Effector memory CD4-positive, alpha-beta T cell (primary cell): Measurements from ENCODE around the gene SERPINA4.
"Not testable (repeated sequence)": the region's sequence is repeated elsewhere in the genome, so short reads cannot be mapped to it uniquely, and the experiment has no call there.

Experiments
- DNase-seq, 3 donors: peaks; one replicate each; pipeline ENCODE4 v3.0.0-alpha.2; 2020
- H3K27ac ChIP-seq: 2 replicates; pipeline ENCODE4 v1.7.0; 2013; ENCODE audit warnings: mild to moderate bottlenecking, low read length, moderate library complexity; ENCODE audit not compliant: insufficient read depth, poor library complexity, severe bottlenecking
- H3K27me3 ChIP-seq: replicated peaks from 2 replicates; pipeline ENCODE4 v1.7.0; 2013; ENCODE audit warnings: mild to moderate bottlenecking, low read length; ENCODE audit not compliant: insufficient read depth, control insufficient read depth, poor library complexity, severe bottlenecking
- H3K36me3 ChIP-seq: 2 replicates; pipeline ENCODE4 v1.7.0; 2013; ENCODE audit warnings: mild to moderate bottlenecking, low read length, moderate library complexity; ENCODE audit not compliant: control insufficient read depth, insufficient read depth
- H3K4me1 ChIP-seq: 2 replicates; pipeline ENCODE4 v1.7.0; 2013; ENCODE audit warnings: low read length, mild to moderate bottlenecking; ENCODE audit not compliant: control insufficient read depth, insufficient read depth, poor library complexity, severe bottlenecking
- H3K4me3 ChIP-seq: 2 replicates; pipeline ENCODE4 v1.7.0; 2013; ENCODE audit warnings: low read length, low read depth, mild to moderate bottlenecking; ENCODE audit not compliant: insufficient read depth, poor library complexity, severe bottlenecking
- H3K9me3 ChIP-seq: 2 replicates; pipeline ENCODE4 v1.7.0; 2013; ENCODE audit warnings: mild to moderate bottlenecking, low read length, moderate library complexity; ENCODE audit not compliant: control insufficient read depth

Gene SERPINA4

GRCh38 chr14:94573475-94574277, 12.4 kb downstream of the SERPINA4 start:
- DNase-seq: no peak
- Histone ChIP-seq H3K27me3 (no peaks in the 10 kb centered on the region), H3K27ac (no peak overlapping the region), H3K9me3 (no peaks in the 10 kb centered on the region), H3K4me3 (no peak overlapping the region), H3K4me1 (no peaks in the 10 kb centered on the region), H3K36me3 (no peaks in the 10 kb centered on the region)

DNA sequence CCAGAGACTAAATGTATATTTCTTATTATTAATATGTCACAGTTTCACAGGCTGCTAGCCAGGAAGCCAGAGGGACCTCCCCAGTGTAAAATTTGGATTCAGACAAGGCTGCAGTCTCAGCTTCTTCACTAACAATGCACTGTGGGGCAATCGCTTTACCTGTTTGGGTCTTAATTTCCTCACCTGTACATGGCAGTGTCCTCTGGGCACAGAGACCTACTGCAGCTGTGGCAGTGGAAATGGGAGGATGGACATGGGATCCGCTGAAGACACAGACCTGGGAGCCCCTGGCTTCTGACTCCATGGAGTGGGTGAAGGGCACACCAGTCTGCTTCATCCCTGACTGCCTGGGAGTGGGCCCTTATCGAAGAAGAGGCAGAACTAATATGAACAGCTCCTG, 13.1 kb downstream of the SERPINA4 start:
- no peaks in the 10 kb centered on the region for H3K27me3 ChIP-seq
- no peak for DNase-seq
- H3K36me3 ChIP-seq: no peaks in the 10 kb centered on the region
- H3K27ac ChIP-seq: no peak overlapping the region
- no peaks in the 10 kb centered on the region for H3K4me1 ChIP-seq
- H3K9me3 ChIP-seq: no peaks in the 10 kb centered on the region
- no peak overlapping the region for H3K4me3 ChIP-seq

DNA sequence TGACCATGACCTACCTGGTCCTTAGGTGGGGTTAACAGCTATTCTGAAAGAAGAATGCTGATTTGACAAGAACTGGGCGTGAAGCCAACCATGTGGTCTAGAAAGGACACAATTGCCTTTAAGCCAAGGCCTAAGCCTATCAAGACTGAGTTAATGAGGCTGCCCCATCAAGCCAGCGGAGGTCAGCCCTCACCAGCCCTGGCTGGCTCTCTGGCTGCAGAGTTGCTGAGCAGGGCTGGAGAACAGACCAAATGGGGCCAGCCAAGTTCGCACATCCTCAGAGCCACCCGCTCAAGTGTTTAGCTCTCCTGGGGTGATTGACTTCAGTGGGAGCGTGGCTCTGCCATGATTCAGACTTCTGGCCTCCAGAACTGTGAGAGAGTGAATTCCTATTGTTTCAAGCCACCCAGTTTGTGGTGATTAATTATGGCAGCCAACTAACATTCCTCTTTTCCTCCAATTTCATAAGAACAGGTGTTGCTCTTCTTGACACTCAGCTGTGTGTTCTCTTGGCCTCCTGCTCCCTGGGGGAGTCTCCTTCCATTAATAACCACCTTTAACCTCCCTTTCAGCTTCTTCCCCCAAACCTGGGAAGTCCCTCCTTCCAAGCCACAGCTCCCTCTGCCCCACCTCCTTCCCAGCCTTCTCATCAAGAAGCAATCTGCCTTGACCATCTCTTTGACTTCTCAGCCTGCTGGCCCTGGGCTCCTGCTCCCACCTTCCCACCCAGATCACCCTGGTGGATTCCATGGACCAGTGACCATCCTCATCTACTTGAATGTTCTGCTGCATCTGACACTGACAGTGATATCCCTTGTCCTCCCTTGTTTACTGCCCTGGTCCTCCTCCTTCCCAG, 14.7 kb downstream of the SERPINA4 start:
- DNase-seq: no peak

GRCh38 chr14:94577472-94577871, 16.2 kb downstream of the SERPINA4 start:
- not testable (repeated sequence) for H3K4me1 ChIP-seq, DNase-seq, H3K9me3 ChIP-seq, H3K27me3 ChIP-seq, H3K27ac ChIP-seq, H3K4me3 ChIP-seq, H3K36me3 ChIP-seq

More for the DNA sequence above, 14.7 kb downstream of the SERPINA4 start:
- no peaks in the 10 kb centered on the region for H3K27me3 ChIP-seq
- H3K9me3 ChIP-seq: no peaks in the 10 kb centered on the region
- no peak overlapping the region for H3K4me3 ChIP-seq
- H3K36me3 ChIP-seq: no peaks in the 10 kb centered on the region
- H3K4me1 ChIP-seq: no peaks in the 10 kb centered on the region
- H3K27ac ChIP-seq: no peak overlapping the region

DNA sequence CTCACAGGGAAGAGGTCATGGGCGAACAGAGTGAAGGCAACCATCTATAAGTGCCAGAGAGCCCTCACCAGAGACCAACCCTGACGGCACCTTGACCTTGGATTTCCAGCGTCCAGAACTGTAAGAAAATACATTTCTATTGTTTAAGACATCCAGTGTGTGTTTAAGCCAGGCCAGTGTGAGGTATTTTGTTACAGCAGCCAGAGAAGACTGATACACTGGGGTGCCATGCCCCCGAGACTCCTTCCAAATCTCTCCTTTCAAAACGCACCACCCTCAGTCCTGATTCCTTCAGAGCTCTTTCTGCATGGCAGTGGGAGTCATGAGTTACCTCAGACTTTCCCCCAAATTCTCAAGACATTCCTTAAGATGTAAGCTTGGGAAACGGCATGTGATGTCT, 17.5 kb downstream of the SERPINA4 start:
- H3K4me3 ChIP-seq: no peak overlapping the region
- no peaks in the 10 kb centered on the region for H3K36me3 ChIP-seq
- no peaks in the 10 kb centered on the region for H3K9me3 ChIP-seq
- DNase-seq: no peak
- no peak overlapping the region for H3K27ac ChIP-seq
- H3K27me3 ChIP-seq: no peaks in the 10 kb centered on the region
- no peaks in the 10 kb centered on the region for H3K4me1 ChIP-seq

GRCh38 chr14:94581127-94581999, 20.1 kb downstream of the SERPINA4 start, which contains the start of gene SERPINA5:
Gene SERPINA5, plus strand, starts transcription at chr14:94581426. Its CDS starts 5,937 bp downstream, at chr14:94587363.
- H3K4me3 ChIP-seq: no peak within 1 kb of the TSS
- no peaks in the 10 kb centered on the region for H3K9me3 ChIP-seq
- no peak within 1 kb of the TSS for H3K27ac ChIP-seq
- H3K27me3 ChIP-seq: no peaks in the 10 kb centered on the region
- no peaks in the 10 kb centered on the region for H3K4me1 ChIP-seq
- H3K36me3 ChIP-seq: no peaks in the 10 kb centered on the region
- DNase-seq: no peak

DNA sequence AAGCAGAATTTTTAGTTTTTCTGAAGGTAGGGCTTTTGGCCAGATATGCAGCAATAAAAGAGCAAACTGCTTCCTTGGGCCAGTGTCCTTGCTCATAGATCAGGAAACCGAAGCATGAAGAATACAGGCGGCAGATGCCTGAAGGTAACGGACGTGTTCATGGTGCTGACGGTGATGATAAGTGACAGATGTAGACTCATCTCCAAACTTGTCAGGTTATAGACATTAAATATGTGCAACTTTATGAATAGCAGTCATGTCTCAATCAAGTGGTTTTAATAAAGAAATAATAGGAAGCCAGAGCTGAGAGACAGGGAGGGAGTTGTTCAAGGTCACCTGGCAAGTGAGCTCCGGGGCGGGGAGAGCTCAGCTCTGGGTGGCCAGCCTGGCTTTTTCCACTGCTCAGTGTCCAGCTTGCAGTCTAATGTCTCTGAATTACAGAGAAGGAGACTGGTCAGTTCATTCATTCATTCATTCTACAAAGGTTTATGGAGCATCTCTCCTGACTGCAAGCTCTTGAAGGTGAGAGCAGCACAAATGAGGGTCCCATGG, 21.0 kb downstream of the SERPINA4 start:
- no peak for DNase-seq
- Histone ChIP-seq H3K4me1 (no peaks in the 10 kb centered on the region), H3K27me3 (no peaks in the 10 kb centered on the region), H3K9me3 (no peaks in the 10 kb centered on the region), H3K27ac (no peak overlapping the region), H3K4me3 (no peak overlapping the region), H3K36me3 (no peaks in the 10 kb centered on the region)

GRCh38 chr14:94582851-94583250, 21.6 kb downstream of the SERPINA4 start:
- H3K4me1 ChIP-seq: no peaks in the 10 kb centered on the region
- H3K9me3 ChIP-seq: no peaks in the 10 kb centered on the region
- no peaks in the 10 kb centered on the region for H3K36me3 ChIP-seq
- no peaks in the 10 kb centered on the region for H3K27me3 ChIP-seq
- H3K4me3 ChIP-seq: no peak overlapping the region
- DNase-seq: no peak
- H3K27ac ChIP-seq: no peak overlapping the region

- Histone ChIP-seq H3K36me3 (no peaks in the 10 kb centered on the region), H3K27ac (no peak overlapping the region), H3K9me3 (no peaks in the 10 kb centered on the region), H3K4me1 (no peaks in the 10 kb centered on the region), H3K4me3 (no peak overlapping the region), H3K27me3 (no peaks in the 10 kb centered on the region)
- DNase-seq: no peak
Measured at GRCh38 chr14:94583557-94583956, 22.3 kb downstream of the SERPINA4 start.
